SK-N-MC (cell line): ENCODE measurements around the gene METTL2B.

Experiments
- DNase-seq: peaks from one replicate; pipeline ENCODE4 v3.0.0-alpha.2; 2011; ENCODE audit warnings: low read depth, low spot score
- H3K27ac ChIP-seq: fragments of 200-600 bp; sonication (generic); 2 replicates; pipeline ENCODE4 v1.5.1; 2016; ENCODE audit warnings: mixed run types
- H3K36me3 ChIP-seq: fragments of 200-600 bp; sonication (generic); 2 replicates; pipeline ENCODE4 v1.6.1; 2017; ENCODE audit warnings: antibody characterized with exemption, low read length, mixed read lengths; ENCODE audit not compliant: insufficient read depth
- H3K4me3 ChIP-seq: fragments of 200-600 bp; sonication (generic); 2 replicates; pipeline ENCODE4 v1.5.1; 2016
- H3K9ac ChIP-seq: fragments of 200-600 bp; sonication (generic); 2 replicates; pipeline ENCODE4 v1.8.0; 2017; ENCODE audit warnings: mixed run types, mixed read lengths; ENCODE audit not compliant: insufficient read length
- H3K9me3 ChIP-seq: fragments of 200-600 bp; sonication (generic); 2 replicates; pipeline ENCODE4 v1.6.1; 2017; ENCODE audit warnings: low read depth, mild to moderate bottlenecking, antibody characterized with exemption, low read length, moderate library complexity, mixed read lengths
- EZH2 ChIP-seq: fragments of 200-600 bp; sonication (generic); IDR thresholded peaks from one replicate; pipeline ENCODE4 v1.6.1; 2017; ENCODE audit warnings: antibody characterized with exemption
- FOXP2 ChIP-seq: optimal IDR thresholded peaks from 2 replicates; pipeline ENCODE3; 2011; ENCODE audit warnings: mild to moderate bottlenecking, moderate library complexity; ENCODE audit not compliant: insufficient read depth; ENCODE audit errors: extremely low read length, control extremely low read depth
- POLR2AphosphoS5 ChIP-seq: IDR thresholded peaks from 2 replicates; pipeline ENCODE4 v1.6.1; 2012; ENCODE audit warnings: mild to moderate bottlenecking, low read depth, low read length, borderline replicate concordance

Gene METTL2B

DNA sequence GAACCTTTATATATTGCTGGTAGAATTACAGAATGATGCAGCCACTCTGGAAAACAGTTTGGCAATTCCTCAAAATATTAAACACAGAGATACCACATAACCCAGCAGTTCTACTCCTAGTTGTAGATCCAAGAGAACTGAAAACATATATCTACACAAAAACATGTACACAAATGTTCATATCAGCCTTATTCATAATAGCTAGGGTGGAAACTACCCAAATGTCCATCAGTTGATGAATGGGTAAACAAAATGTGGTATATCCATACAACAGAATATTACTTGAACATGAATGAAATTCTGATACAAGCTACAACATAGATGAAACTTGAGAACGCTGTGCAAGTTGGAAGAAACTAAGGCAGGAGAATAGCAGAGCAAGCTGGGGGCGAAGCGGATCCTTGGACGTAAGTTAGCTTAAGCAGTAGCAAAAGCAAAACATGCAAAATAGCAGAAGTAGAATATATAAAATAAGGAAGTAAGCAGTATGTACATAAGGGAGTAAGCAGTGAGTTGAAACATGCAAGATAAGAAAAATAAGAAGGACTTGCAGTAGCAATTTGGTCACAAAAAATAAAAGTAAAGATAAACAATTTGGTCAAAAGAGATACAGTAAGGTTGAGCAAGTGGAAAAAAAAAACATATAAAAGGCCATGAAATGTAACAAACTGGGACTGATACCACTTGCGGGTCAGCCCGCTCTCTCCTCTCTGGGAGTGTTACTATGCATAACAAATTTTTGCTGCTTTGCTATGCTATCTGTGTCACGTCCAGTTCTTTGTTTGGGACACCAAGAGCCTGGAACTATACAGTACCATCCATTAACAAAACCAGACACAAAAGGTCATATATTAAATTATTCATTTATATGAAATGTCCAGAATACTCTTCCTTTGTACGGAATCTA lies 38.9 kb upstream of the METTL2B start:
- H3K27ac ChIP-seq = no peak overlapping the region
- no peaks in the 10 kb centered on the region for H3K9me3 ChIP-seq
- no peak for DNase-seq
- H3K36me3 ChIP-seq = no peaks in the 10 kb centered on the region
- no peak overlapping the region for H3K9ac ChIP-seq
- no peak for TF ChIP-seq FOXP2
- TF ChIP-seq POLR2AphosphoS5 = no peak
- TF ChIP-seq EZH2 = no peak
- no peak overlapping the region for H3K4me3 ChIP-seq

GRCh38 chr7:128442356-128442755 lies 34.2 kb upstream of the METTL2B start:
- TF ChIP-seq POLR2AphosphoS5 (no peak), EZH2 (no peak), FOXP2 (no peak)

GRCh38 chr7:128443831-128444600 lies 32.5 kb upstream of the METTL2B start:
- Histone ChIP-seq H3K4me3 (no peak overlapping the region), H3K9me3 (no peaks in the 10 kb centered on the region), H3K9ac (no peak overlapping the region), H3K27ac (no peak overlapping the region), H3K36me3 (no peaks in the 10 kb centered on the region)
- DNase-seq = no peak
- no peak for TF ChIP-seq FOXP2

More at GRCh38 chr7:128442356-128442755, 34.2 kb upstream of the METTL2B start:
- H3K27ac ChIP-seq = no peak overlapping the region
- DNase-seq = no peak
- no peaks in the 10 kb centered on the region for H3K36me3 ChIP-seq
- no peak overlapping the region for H3K4me3 ChIP-seq
- H3K9me3 ChIP-seq = no peaks in the 10 kb centered on the region
- H3K9ac ChIP-seq = no peak overlapping the region

GRCh38 chr7:128446306-128446705 lies 30.2 kb upstream of the METTL2B start:
- TF ChIP-seq POLR2AphosphoS5 = no peak
- TF ChIP-seq FOXP2 = no peak
- TF ChIP-seq EZH2 = no peak
- Histone ChIP-seq H3K36me3 (no peaks in the 10 kb centered on the region), H3K4me3 (no peak overlapping the region), H3K9ac (no peak overlapping the region), H3K27ac (no peak overlapping the region), H3K9me3 (no peaks in the 10 kb centered on the region)
- DNase-seq = no peak

DNA sequence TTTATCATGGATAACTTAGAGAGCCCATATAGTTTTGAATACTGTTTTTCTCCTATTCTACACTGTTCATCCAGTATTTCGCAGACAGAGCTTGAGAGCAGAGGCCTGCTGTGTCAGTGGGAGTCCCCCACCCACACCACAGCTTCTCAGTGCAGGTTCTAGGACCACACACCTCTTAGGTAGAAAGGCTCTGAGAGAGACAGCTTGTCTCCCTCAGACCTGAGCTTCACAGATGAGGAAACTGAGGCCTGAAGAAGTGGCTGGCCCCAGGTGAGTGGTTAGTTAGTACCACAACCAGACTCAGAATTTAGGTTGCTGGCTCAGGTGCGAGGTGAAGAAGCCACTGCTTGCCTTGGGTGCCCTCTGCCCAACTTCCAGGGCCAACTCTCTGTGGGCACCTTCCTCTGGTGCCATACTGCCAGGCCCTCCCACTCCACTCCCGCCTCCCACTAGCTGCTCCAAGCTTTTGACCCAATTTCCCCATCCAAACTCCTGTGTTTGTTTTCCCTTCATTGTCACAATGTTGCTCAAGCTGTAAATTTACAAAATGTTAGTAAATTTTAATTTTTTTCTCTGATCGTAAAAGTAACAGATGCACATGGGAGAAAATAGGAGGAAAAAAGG lies 28.5 kb upstream of the METTL2B start:
- Histone ChIP-seq H3K27ac (no peak overlapping the region), H3K9me3 (no peaks in the 10 kb centered on the region), H3K4me3 (no peak overlapping the region), H3K9ac (no peak overlapping the region), H3K36me3 (no peaks in the 10 kb centered on the region)
- no peak for DNase-seq
- TF ChIP-seq FOXP2 = no peak
- no peak for TF ChIP-seq POLR2AphosphoS5
- no peak for TF ChIP-seq EZH2

GRCh38 chr7:128448751-128449302 lies 27.7 kb upstream of the METTL2B start:
- no peaks in the 10 kb centered on the region for H3K36me3 ChIP-seq
- DNase-seq = no peak
- TF ChIP-seq FOXP2 (no peak), POLR2AphosphoS5 (no peak), EZH2 (no peak)

GRCh38 chr7:128450409-128450808 lies 26.1 kb upstream of the METTL2B start:
- no peaks in the 10 kb centered on the region for H3K36me3 ChIP-seq
- TF ChIP-seq FOXP2 (no peak), POLR2AphosphoS5 (no peak), EZH2 (no peak)
- no peak overlapping the region for H3K4me3 ChIP-seq
- H3K27ac ChIP-seq = no peak overlapping the region
- no peaks in the 10 kb centered on the region for H3K9me3 ChIP-seq
- DNase-seq = no peak
- H3K9ac ChIP-seq = no peak overlapping the region

More at GRCh38 chr7:128448751-128449302, 27.7 kb upstream of the METTL2B start:
- H3K27ac ChIP-seq = no peak overlapping the region
- no peaks in the 10 kb centered on the region for H3K9me3 ChIP-seq
- no peak overlapping the region for H3K9ac ChIP-seq
- H3K4me3 ChIP-seq = no peak overlapping the region

DNA sequence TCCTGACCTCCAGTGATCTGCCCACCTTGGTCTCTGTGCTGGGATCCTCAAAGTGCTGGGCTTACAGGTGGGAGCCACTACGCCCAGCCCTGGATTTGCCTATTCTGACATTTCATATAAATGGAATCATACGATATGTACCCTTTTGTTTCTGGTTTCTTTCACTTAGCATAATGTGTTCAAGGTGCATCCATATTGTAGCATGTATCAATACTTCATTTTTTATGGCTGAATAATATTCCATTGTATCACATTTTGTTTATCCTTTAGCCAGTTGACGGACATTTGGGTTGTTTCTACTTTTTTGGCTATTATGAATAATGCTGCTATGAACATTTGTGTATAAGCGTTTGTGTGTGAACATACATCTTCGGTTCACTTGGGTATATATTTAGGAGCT lies 25.6 kb upstream of the METTL2B start:
- H3K9me3 ChIP-seq = no peaks in the 10 kb centered on the region
- TF ChIP-seq FOXP2 = no peak
- no peak for TF ChIP-seq EZH2
- TF ChIP-seq POLR2AphosphoS5 = no peak
- H3K9ac ChIP-seq = no peak overlapping the region
- no peak overlapping the region for H3K4me3 ChIP-seq
- no peak overlapping the region for H3K27ac ChIP-seq
- H3K36me3 ChIP-seq = no peaks in the 10 kb centered on the region
- no peak for DNase-seq
